GM12873 (cell line): ENCODE measurements around the gene KLRB1.

Experiments
- TF ChIP-seq, protein P1 (sequence below): IDR thresholded peaks from 2 replicates; pipeline ENCODE4 v1.5.1; 2012; ENCODE audit warnings: low read depth, mild to moderate bottlenecking, moderate library complexity, low read length, control low read depth; ENCODE audit not compliant: insufficient read depth; ENCODE audit errors: missing control alignments

The KLRB1 gene

DNA sequence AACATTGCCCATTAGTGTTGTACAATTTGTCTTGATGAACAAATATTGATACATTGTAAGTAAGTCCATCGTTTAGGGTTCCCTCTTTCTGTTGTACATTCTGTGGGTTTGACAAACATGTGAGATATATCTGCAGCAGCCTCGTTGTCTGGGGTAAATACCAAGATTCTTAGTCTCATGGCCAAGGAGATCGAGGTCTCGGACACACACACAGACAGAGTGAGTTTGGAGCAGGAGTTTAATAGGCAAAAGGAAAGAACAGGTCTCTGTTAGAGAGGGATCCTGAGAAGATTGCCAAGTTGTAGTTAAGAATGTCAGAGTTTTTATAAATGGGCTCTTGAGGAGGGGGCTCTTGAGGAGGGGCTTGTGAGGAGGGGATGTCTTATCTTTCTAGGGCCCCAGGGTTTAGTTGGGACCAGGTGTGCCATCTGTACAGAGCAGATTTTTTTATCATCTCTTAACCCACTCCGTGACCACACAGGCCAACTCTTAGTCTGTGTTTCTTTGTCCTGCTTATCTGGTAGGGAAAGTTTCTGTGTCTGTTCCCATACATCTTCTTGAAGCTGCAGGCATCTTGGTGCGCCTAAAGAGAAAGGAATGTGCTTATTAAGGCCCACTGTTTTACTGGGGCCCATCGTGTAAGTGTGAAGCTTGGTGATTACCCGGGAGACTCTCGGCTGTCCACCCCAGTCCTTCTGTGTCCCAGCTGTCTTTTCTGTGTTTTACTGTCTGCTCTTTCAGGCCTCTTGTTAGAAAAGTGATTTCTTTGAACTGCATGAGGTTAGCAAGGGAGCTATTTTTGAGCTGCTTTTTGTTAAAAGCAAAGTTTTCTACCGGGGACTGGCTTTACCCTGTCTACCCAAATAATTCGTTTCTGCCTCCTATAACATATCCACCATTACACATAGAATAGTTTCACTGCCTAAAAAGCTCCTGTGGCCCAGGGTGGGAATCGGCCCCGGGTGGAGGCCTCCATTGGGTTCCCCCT, 39.4 kb upstream of the KLRB1 start:
- TF ChIP-seq, protein P1, sequence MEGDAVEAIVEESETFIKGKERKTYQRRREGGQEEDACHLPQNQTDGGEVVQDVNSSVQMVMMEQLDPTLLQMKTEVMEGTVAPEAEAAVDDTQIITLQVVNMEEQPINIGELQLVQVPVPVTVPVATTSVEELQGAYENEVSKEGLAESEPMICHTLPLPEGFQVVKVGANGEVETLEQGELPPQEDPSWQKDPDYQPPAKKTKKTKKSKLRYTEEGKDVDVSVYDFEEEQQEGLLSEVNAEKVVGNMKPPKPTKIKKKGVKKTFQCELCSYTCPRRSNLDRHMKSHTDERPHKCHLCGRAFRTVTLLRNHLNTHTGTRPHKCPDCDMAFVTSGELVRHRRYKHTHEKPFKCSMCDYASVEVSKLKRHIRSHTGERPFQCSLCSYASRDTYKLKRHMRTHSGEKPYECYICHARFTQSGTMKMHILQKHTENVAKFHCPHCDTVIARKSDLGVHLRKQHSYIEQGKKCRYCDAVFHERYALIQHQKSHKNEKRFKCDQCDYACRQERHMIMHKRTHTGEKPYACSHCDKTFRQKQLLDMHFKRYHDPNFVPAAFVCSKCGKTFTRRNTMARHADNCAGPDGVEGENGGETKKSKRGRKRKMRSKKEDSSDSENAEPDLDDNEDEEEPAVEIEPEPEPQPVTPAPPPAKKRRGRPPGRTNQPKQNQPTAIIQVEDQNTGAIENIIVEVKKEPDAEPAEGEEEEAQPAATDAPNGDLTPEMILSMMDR, result no peak

DNA sequence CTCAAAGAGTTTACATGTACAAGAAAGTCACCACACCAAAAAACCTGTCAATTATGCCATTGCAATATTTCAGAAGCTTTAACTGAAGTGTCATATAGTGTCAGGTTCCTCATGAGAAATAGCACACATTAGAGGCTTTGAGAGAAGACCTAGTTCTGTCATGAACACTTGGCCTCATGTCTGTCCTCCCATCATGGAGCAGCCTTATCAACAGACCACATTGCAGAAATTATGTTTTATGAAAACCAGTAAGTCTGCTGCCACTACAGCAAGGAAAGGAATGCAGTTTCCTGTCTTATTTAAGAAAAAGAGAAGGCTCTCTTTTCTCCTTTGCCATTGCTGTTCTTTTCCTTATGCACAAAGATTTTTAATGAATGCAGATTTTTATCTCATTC, 35.5 kb upstream of the KLRB1 start:
- TF ChIP-seq, protein P1, result no peak

DNA sequence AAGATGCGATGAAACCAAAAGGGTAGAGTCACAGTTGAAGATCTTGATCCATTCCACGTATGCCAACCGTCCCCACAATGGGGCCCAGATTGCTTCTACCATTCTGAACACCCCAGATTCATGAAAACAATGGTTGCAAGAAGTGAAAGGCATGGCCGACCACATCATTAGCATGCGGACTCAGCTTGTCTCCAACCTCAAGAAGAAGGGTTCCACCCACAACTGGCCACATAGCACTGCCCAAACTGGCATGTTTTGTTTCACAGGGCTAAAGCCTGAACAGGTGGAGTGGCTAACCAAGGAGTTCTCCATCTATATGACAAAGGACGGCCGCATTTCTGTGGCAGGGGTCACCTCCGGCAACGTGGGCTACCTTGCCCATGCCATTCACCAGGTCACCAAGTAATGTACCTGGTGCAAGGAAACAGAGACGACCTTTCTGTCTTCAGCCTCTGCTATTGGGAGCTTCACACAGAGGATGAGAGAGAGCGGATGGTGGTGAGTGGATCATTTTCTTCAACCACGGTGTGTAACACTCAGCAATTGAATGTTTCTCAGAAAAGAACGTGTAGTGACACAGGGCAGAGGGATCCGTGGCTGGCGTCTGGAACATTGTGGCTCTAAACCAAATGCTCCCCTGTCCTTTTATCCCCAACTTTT, 35.0 kb upstream of the KLRB1 start:
- TF ChIP-seq, protein P1, result no peak

DNA sequence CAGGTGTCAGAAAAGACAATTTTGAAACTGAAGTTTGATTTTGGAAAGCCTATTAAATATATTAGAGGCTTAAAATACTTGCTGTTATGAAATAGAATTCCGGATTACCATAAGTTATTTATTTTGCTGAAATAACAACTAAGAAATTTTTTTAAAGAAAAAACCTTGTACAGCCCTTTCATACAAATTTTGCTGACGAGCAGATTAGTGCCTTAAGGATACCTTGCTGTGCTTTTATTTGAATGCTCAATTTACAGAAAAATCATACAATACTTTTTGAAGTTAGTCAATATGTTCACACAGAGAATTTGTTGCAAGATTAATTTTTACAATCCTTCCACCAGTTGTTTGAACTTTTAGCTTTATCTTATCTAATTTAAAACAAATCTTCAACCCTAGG, 32.3 kb upstream of the KLRB1 start:
- TF ChIP-seq, protein P1, result no peak

DNA sequence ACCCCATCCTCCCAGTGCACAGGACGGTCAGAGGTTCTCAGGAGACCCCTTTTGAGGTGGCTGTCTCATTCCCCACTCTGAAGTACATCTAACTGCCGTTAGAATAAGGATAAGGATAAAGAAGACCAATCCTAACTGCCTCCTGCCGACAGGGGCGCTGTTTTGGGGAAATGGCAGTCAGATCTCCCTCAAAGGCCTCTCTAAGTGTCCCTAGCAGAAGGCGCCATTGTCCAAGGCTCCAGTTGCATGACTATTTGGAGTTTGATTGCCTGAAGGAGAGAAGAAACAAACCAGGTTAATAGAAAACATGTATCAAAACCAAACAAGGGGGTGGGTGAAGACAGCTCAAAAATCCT, 29.1 kb upstream of the KLRB1 start:
- TF ChIP-seq, protein P1, result peak; percentile 13

DNA sequence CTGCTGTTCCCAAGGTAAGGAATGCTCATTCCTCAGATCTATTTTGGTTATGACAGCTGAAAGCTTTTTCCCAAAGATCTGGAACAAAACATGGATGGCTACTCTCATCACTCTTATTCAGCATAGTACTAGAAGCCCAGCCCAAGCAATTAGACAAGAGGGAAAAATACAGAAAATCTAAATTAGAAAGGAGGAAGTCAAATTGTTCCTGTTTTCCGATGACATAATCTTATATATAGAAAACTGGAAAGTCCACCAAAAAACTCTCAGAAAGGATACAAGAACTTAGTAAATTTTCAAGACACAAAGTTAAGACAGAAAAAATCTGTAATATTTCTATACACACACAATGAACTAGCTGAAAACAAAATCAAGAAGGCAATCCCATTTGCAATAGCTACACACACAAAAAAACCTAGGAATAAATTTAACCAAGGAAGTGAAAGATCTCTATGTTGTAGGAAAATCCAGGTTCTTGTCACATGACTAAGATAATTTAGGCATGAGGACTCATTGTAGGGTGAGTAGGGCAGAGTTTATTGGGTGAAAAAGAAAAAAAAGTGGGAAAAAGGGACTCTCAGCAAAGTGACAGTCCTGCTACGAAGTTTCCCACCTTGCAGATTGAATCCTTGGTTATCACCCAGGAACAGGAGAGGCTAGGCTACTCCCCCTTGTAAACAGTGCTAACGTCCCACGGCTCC, 28.6 kb upstream of the KLRB1 start:
- TF ChIP-seq, protein P1, result no peak

DNA sequence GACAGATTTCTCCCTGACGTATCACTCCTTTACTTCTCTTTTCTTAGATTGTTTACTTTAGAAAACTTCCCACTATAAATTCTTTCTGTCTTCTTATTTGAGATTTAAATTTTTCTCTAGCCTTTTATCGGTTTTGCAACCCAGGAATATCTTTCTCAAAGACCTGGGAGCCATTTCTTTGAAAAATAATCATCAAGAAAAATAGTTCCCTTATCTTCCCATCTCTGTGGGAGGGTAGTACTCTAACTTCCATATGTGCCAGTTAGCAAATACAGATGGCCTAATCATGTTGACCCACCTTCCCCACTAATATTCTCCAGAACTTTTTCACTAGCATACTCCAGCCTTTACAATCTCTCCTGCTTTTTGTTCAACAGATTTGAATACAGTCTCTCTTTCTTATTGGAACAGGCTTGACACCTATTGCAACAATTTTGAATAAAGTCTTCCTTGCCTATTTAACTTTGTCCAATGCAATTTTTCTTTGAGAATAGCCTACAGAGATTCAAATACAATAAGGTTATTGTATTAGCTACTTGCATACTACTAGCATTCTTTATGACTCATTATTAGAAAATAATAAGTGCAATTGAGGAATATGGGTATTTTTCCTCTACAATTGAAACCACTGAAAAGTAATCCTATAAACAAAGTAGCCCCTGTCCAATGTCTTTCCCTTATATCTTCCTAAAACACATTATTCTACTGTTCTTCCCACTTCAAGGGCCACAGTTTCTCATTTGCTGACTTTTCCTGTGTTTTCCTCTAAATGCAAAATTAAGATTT, 27.4 kb upstream of the KLRB1 start:
- TF ChIP-seq, protein P1, result no peak
